Neural cell (in vitro differentiated cells): ENCODE results near the gene ADGRD1. TPM values are rescaled to one million over a fixed set of nuclear protein-coding genes. Genes with fewer than 3 reads are reported as not detected.

Experiments used
- H2AFZ ChIP-seq: fragments of 200-600, 300-800 bp; sonication (generic), shearing (Covaris generic); 2 replicates; pipeline ENCODE4 v1.6.0; 2014; ENCODE audit warnings: low read depth, mild to moderate bottlenecking, antibody characterized with exemption, low read length, moderate library complexity
- H3F3A ChIP-seq: fragments of 200-600 bp; shearing (Covaris generic); 2 replicates; pipeline ENCODE4 v1.6.1; 2016; ENCODE audit warnings: mild to moderate bottlenecking, moderate library complexity, mixed read lengths, antibody characterized with exemption, low read length; ENCODE audit not compliant: insufficient read depth, poor library complexity, severe bottlenecking
- H3K27ac ChIP-seq: fragments of 200-600, 300-800 bp; sonication (generic), shearing (Covaris generic); 2 replicates; pipeline ENCODE4 v1.5.1; 2014; ENCODE audit warnings: mild to moderate bottlenecking, low read length, moderate library complexity
- H3K27me3 ChIP-seq: fragments of 300-800, 200-600 bp; sonication (generic), shearing (Covaris generic); 2 replicates; pipeline ENCODE4 v1.6.0; 2014; ENCODE audit warnings: mild to moderate bottlenecking, low read depth, low read length, moderate library complexity; ENCODE audit not compliant: insufficient read depth
- H3K36me3 ChIP-seq: fragments of 300-800, 200-600 bp; sonication (generic), shearing (Covaris generic); 2 replicates; pipeline ENCODE4 v1.5.1; 2014; ENCODE audit warnings: mild to moderate bottlenecking, antibody characterized with exemption, low read length, moderate library complexity; ENCODE audit not compliant: insufficient read depth
- H3K4me2 ChIP-seq: fragments of 300-800, 200-600 bp; sonication (generic), shearing (Covaris generic); 2 replicates; pipeline ENCODE4 v1.6.0; 2014; ENCODE audit warnings: mild to moderate bottlenecking, low read length
- H3K4me3 ChIP-seq: fragments of 300-800, 200-600 bp; sonication (generic), shearing (Covaris generic); 2 replicates; pipeline ENCODE4 v1.5.1; 2014; ENCODE audit warnings: mild to moderate bottlenecking, low read length, moderate library complexity
- H3K79me2 ChIP-seq: fragments of 200-600 bp; shearing (Covaris generic); replicated peaks from 2 replicates; pipeline ENCODE4 v1.6.0; 2014; ENCODE audit warnings: mild to moderate bottlenecking, low read length, moderate library complexity; ENCODE audit not compliant: insufficient read depth
- H3K9ac ChIP-seq: fragments of 300-800, 200-600 bp; sonication (generic), shearing (Covaris generic); 2 replicates; pipeline ENCODE4 v1.6.1; 2016; ENCODE audit warnings: mild to moderate bottlenecking, low read length, mixed read lengths
- H3K9me2 ChIP-seq: fragments of 200-600 bp; shearing (Covaris generic); 2 replicates; pipeline ENCODE4 v1.6.1; 2016; ENCODE audit warnings: mild to moderate bottlenecking, low read length, mixed read lengths; ENCODE audit not compliant: insufficient read depth
- H3K9me3 ChIP-seq: fragments of 200-600, 300-800 bp; sonication (generic), shearing (Covaris generic); 2 replicates; pipeline ENCODE4 v1.6.1; 2016; ENCODE audit warnings: mild to moderate bottlenecking, mixed run types, low read length, moderate library complexity, mixed read lengths
- H4K20me1 ChIP-seq: fragments of 200-600 bp; shearing (Covaris generic); 2 replicates; pipeline ENCODE4 v1.6.1; 2016; ENCODE audit warnings: mild to moderate bottlenecking, mixed run types; ENCODE audit not compliant: insufficient read depth
- EP300 ChIP-seq: fragments of 450-650 bp; conservative IDR thresholded peaks from 2 replicates; pipeline ENCODE4 v1.6.1; 2014; ENCODE audit warnings: antibody characterized with exemption, mild to moderate bottlenecking, moderate library complexity; ENCODE audit not compliant: poor library complexity, severe bottlenecking
- EZH2 ChIP-seq: fragments of 200-600, 300-800 bp; shearing (Covaris generic), sonication (generic); IDR thresholded peaks from 2 replicates; pipeline ENCODE4 v1.6.1; 2014; ENCODE audit warnings: antibody characterized with exemption, low read length, borderline replicate concordance, mild to moderate bottlenecking; ENCODE audit not compliant: insufficient read depth, poor library complexity, severe bottlenecking
- MXI1 ChIP-seq: fragments of 450-650 bp; conservative IDR thresholded peaks from 2 replicates; pipeline ENCODE4 v1.6.1; 2014; ENCODE audit warnings: antibody characterized with exemption, mild to moderate bottlenecking; ENCODE audit not compliant: poor library complexity, severe bottlenecking
- POLR2AphosphoS5 ChIP-seq: IDR thresholded peaks from 2 replicates; pipeline ENCODE4 v1.6.1; 2012
- RAD21 ChIP-seq: fragments of 450-650 bp; conservative IDR thresholded peaks from 2 replicates; pipeline ENCODE4 v1.6.1; 2014; ENCODE audit warnings: antibody characterized with exemption, mild to moderate bottlenecking, moderate library complexity
- SMC3 ChIP-seq: fragments of 450-650 bp; conservative IDR thresholded peaks from 2 replicates; pipeline ENCODE4 v1.6.1; 2014; ENCODE audit warnings: antibody characterized with exemption, mild to moderate bottlenecking, moderate library complexity; ENCODE audit not compliant: poor library complexity
- TAF1 ChIP-seq: IDR thresholded peaks from 2 replicates; pipeline ENCODE4 v1.6.1; 2012; ENCODE audit warnings: low read depth
- polyA plus RNA-seq: library from polyadenylated mRNA; depleted of rRNA; stranded (reverse); fragments of >200 nt; gene quantifications from 2 replicates; pipeline ENCODE4 v1.2.3, GENCODE V29; 2014
- TF ChIP-seq, protein P1 (sequence below): IDR thresholded peaks from 2 replicates; pipeline ENCODE4 v1.6.1; 2012; ENCODE audit warnings: borderline replicate concordance
- TF ChIP-seq, protein P2 (sequence below): fragments of 450-650 bp; IDR thresholded peaks from 2 replicates; pipeline ENCODE4 v1.5.1; 2014; ENCODE audit warnings: antibody characterized with exemption, mild to moderate bottlenecking, moderate library complexity; ENCODE audit not compliant: poor library complexity, severe bottlenecking

The ADGRD1 gene
- polyA plus RNA-seq, 1 donor from 2014 or later = 1.7 TPM

DNA sequence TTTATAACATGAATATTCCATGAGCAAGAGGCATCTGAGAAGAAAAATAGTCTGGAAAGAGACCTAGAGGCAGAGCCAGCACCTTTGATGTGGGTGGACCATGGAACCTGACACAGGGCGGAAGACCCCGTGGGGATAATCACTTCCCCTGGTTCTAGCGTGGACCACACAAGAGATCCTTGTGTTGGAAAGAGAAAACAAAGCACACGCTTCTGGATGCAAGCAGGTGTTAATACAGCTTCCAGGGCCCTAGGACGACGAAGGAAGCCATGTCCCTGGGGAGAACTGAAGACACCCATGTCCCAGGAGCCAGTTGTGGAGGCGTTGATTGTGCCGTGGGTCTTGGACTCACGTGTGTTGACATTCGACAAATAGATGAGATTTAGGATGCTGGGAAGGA is 102.9 kb downstream of the ADGRD1 start:
- TF ChIP-seq, protein P1, sequence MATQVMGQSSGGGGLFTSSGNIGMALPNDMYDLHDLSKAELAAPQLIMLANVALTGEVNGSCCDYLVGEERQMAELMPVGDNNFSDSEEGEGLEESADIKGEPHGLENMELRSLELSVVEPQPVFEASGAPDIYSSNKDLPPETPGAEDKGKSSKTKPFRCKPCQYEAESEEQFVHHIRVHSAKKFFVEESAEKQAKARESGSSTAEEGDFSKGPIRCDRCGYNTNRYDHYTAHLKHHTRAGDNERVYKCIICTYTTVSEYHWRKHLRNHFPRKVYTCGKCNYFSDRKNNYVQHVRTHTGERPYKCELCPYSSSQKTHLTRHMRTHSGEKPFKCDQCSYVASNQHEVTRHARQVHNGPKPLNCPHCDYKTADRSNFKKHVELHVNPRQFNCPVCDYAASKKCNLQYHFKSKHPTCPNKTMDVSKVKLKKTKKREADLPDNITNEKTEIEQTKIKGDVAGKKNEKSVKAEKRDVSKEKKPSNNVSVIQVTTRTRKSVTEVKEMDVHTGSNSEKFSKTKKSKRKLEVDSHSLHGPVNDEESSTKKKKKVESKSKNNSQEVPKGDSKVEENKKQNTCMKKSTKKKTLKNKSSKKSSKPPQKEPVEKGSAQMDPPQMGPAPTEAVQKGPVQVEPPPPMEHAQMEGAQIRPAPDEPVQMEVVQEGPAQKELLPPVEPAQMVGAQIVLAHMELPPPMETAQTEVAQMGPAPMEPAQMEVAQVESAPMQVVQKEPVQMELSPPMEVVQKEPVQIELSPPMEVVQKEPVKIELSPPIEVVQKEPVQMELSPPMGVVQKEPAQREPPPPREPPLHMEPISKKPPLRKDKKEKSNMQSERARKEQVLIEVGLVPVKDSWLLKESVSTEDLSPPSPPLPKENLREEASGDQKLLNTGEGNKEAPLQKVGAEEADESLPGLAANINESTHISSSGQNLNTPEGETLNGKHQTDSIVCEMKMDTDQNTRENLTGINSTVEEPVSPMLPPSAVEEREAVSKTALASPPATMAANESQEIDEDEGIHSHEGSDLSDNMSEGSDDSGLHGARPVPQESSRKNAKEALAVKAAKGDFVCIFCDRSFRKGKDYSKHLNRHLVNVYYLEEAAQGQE = no peak
- TF ChIP-seq SMC3 = no peak
- TF ChIP-seq POLR2AphosphoS5 = no peak
- no peak for TF ChIP-seq EP300
- no peak for TF ChIP-seq RAD21
- TF ChIP-seq MXI1 = no peak
- no peak for TF ChIP-seq TAF1
- TF ChIP-seq, protein P2, sequence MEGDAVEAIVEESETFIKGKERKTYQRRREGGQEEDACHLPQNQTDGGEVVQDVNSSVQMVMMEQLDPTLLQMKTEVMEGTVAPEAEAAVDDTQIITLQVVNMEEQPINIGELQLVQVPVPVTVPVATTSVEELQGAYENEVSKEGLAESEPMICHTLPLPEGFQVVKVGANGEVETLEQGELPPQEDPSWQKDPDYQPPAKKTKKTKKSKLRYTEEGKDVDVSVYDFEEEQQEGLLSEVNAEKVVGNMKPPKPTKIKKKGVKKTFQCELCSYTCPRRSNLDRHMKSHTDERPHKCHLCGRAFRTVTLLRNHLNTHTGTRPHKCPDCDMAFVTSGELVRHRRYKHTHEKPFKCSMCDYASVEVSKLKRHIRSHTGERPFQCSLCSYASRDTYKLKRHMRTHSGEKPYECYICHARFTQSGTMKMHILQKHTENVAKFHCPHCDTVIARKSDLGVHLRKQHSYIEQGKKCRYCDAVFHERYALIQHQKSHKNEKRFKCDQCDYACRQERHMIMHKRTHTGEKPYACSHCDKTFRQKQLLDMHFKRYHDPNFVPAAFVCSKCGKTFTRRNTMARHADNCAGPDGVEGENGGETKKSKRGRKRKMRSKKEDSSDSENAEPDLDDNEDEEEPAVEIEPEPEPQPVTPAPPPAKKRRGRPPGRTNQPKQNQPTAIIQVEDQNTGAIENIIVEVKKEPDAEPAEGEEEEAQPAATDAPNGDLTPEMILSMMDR = no peak
- TF ChIP-seq EZH2 = no peak
- Histone ChIP-seq H3K4me3 (no peak overlapping the region), H3K4me2 (no peak overlapping the region), H3K36me3 (no peaks in the 10 kb centered on the region), H2AFZ (no peak overlapping the region), H3F3A (no peaks in the 10 kb centered on the region), H3K9me3 (no peaks in the 10 kb centered on the region), H4K20me1 (no peaks in the 10 kb centered on the region), H3K79me2 (no peaks in the 10 kb centered on the region), H3K27me3 (no peaks in the 10 kb centered on the region), H3K9me2 (no peaks in the 10 kb centered on the region), H3K27ac (no peak overlapping the region), H3K9ac (no peak overlapping the region)

DNA sequence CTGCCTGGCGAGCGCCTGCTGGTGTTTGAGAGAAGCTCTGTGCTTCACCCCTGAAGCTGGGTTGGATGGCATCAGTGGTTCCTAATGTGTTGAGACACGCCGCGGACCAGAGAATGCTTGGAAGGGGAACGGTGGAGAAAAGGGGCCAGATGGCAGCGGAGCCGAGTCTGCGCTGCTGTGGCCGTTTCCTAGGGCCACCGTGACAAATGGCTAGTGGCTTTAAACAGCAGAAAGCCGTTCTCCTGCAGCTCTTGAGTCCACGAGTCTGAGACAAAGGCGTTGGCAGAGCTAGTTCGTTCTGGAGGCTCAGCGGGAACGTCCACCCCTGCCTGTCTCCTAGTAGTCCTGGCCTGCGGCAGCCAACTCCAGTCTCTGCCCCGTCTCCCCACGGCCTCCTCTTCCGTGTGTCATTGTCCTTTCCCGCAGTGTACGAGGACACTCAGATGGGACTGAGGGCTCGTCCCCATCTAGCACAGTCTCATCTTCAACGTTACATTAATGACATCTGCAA is 103.6 kb downstream of the ADGRD1 start:
- Histone ChIP-seq H3K4me3 (no peak overlapping the region), H3K9ac (no peak overlapping the region), H4K20me1 (no peaks in the 10 kb centered on the region), H3K36me3 (no peaks in the 10 kb centered on the region), H3K27ac (no peak overlapping the region), H3F3A (no peaks in the 10 kb centered on the region), H3K9me2 (no peaks in the 10 kb centered on the region), H3K79me2 (no peaks in the 10 kb centered on the region), H2AFZ (no peak overlapping the region), H3K4me2 (no peak overlapping the region), H3K27me3 (no peaks in the 10 kb centered on the region), H3K9me3 (no peaks in the 10 kb centered on the region)
- TF ChIP-seq RAD21 (no peak), EZH2 (no peak), TAF1 (no peak), EP300 (no peak), MXI1 (no peak), SMC3 (no peak), POLR2AphosphoS5 (no peak)
- TF ChIP-seq, protein P2 = no peak
- TF ChIP-seq, protein P1 = no peak
